DND-41 (cell line): ENCODE measurements around the gene PRKAG2.

ENCODE experiments used
- ATAC-seq: fragments of 200-7000 bp; cut with Tn5 transposase; 3 replicates; pipeline ENCODE4 v1.9.1; 2021; ENCODE audit warnings: low read depth; ENCODE audit not compliant: insufficient read depth
- DNase-seq: peaks from one replicate; pipeline ENCODE4 v3.0.0-alpha.2; 2020
- H2AFZ ChIP-seq: 2 replicates; pipeline ENCODE4 v1.6.0; 2012; ENCODE audit warnings: low read depth, low read length
- H3K27ac ChIP-seq: 2 replicates; pipeline ENCODE4 v1.5.1; 2012; ENCODE audit warnings: low read length, inconsistent platforms
- H3K27me3 ChIP-seq: fragments of 200-600 bp; sonication (generic); 2 replicates; pipeline ENCODE4 v1.6.0; 2012; ENCODE audit warnings: low read length, mild to moderate bottlenecking, inconsistent platforms; ENCODE audit not compliant: insufficient read depth, poor library complexity
- H3K36me3 ChIP-seq: 2 replicates; pipeline ENCODE4 v1.5.1; 2012; ENCODE audit warnings: low read length, inconsistent platforms; ENCODE audit not compliant: insufficient read depth
- H3K4me1 ChIP-seq: 2 replicates; pipeline ENCODE4 v1.5.1; 2012; ENCODE audit warnings: mild to moderate bottlenecking, low read length; ENCODE audit not compliant: insufficient read depth
- H3K4me2 ChIP-seq: 2 replicates; pipeline ENCODE4 v1.6.0; 2012; ENCODE audit warnings: mild to moderate bottlenecking, moderate library complexity, low read length, inconsistent platforms; ENCODE audit not compliant: insufficient read depth
- H3K4me3 ChIP-seq, 2 experiments: fragments of 200-600 bp in 1 of 2; shearing (Covaris generic) in 1 of 2; 2 replicates each; pipeline ENCODE4 v1.5.1; 2012 to 2016; ENCODE audit warnings: inconsistent platforms in 2 of 2, low read length in 2 of 2, mild to moderate bottlenecking in 2 of 2, low read depth in 1 of 2, moderate library complexity in 1 of 2
- H3K79me2 ChIP-seq: 2 replicates; pipeline ENCODE4 v1.6.0; 2012; ENCODE audit warnings: low read length, inconsistent platforms; ENCODE audit not compliant: insufficient read depth
- H3K9ac ChIP-seq: 2 replicates; pipeline ENCODE4 v1.6.0; 2012; ENCODE audit warnings: low read depth, mild to moderate bottlenecking, inconsistent platforms, low read length, moderate library complexity
- H3K9me3 ChIP-seq: 2 replicates; pipeline ENCODE4 v1.5.1; 2012; ENCODE audit warnings: low read length, moderate library complexity, mild to moderate bottlenecking, inconsistent platforms; ENCODE audit not compliant: insufficient read depth, severe bottlenecking
- H4K20me1 ChIP-seq: 2 replicates; pipeline ENCODE4 v1.6.0; 2012; ENCODE audit warnings: low read length; ENCODE audit not compliant: insufficient read depth
- EZH2 ChIP-seq: IDR thresholded peaks from 3 replicates; pipeline ENCODE4 v1.6.1; 2012; ENCODE audit warnings: borderline replicate concordance, low read depth, mild to moderate bottlenecking, moderate library complexity, low read length, inconsistent platforms; ENCODE audit not compliant: severe bottlenecking
- TF ChIP-seq, protein P1 (sequence below): IDR thresholded peaks from 2 replicates; pipeline ENCODE4 v1.5.1; 2012; ENCODE audit warnings: borderline replicate concordance, low read length, moderate library complexity, mild to moderate bottlenecking; ENCODE audit not compliant: poor library complexity, severe bottlenecking; ENCODE audit errors: extremely low read depth

The PRKAG2 gene

DNA sequence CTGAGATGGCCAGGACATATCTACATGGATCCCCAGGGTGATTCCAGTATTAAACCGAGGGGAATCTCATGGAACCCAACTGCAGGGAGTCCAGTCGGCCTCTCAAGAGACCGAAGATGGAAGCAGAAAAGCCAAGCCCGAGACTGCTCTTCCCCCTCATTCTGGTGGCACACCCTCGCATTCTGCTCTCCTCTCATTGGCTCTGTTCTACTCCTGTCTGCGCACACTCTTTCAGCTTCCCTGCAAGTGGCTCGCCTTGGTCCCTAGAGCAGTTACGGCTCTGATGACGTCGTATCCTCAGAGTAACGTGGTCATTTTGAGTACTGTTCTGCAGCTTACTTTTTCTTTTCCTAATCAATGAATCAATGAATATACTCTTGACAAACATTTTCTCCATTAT is 284.6 kb downstream of the PRKAG2 start:
- ATAC-seq (no peak), DNase-seq (no peak)
- H3K27me3 ChIP-seq, result peaks cover 6% of the 10 kb centered on the region
- H3K4me1 ChIP-seq, result no peaks in the 10 kb centered on the region
- TF ChIP-seq EZH2, result no peak
- TF ChIP-seq, protein P1, sequence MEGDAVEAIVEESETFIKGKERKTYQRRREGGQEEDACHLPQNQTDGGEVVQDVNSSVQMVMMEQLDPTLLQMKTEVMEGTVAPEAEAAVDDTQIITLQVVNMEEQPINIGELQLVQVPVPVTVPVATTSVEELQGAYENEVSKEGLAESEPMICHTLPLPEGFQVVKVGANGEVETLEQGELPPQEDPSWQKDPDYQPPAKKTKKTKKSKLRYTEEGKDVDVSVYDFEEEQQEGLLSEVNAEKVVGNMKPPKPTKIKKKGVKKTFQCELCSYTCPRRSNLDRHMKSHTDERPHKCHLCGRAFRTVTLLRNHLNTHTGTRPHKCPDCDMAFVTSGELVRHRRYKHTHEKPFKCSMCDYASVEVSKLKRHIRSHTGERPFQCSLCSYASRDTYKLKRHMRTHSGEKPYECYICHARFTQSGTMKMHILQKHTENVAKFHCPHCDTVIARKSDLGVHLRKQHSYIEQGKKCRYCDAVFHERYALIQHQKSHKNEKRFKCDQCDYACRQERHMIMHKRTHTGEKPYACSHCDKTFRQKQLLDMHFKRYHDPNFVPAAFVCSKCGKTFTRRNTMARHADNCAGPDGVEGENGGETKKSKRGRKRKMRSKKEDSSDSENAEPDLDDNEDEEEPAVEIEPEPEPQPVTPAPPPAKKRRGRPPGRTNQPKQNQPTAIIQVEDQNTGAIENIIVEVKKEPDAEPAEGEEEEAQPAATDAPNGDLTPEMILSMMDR, result no peak
- H3K4me3 ChIP-seq, result no peak overlapping the region
- H2AFZ ChIP-seq, result no peak overlapping the region
- no peak overlapping the region for H3K4me2 ChIP-seq
- no peaks in the 10 kb centered on the region for H3K9me3 ChIP-seq
- no peaks in the 10 kb centered on the region for H3K36me3 ChIP-seq
- H3K79me2 ChIP-seq, result no peaks in the 10 kb centered on the region
- no peak overlapping the region for H3K9ac ChIP-seq
- H3K27ac ChIP-seq, result no peak overlapping the region
- no peaks in the 10 kb centered on the region for H4K20me1 ChIP-seq

DNA sequence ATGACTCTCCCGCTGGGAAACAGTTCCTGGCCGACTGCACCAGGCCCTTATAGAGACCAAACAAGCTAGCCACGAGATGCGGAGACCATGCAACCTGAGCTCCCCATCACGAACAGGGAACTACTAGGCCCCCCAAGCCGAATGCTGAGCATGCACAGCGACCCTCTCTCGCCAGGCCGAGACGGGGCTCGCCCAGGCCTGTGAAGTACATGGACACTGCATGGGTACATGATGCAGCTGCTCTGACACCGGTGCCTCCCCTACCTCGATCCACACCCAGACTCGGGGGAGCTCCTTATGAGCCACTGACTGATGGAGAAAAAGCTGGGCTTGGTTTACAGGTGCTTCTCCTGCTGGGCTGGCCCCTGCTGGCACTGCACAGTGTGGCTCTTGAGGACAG is 285.0 kb downstream of the PRKAG2 start:
- ATAC-seq (no peak), DNase-seq (no peak)
- Histone ChIP-seq H3K27ac (no peak overlapping the region), H3K9ac (no peak overlapping the region), H3K9me3 (no peaks in the 10 kb centered on the region), H4K20me1 (no peaks in the 10 kb centered on the region), H3K4me3 (no peak overlapping the region), H3K4me2 (no peak overlapping the region), H3K79me2 (no peaks in the 10 kb centered on the region), H3K36me3 (no peaks in the 10 kb centered on the region), H3K4me1 (no peaks in the 10 kb centered on the region), H2AFZ (no peak overlapping the region), H3K27me3 (peaks cover 6% of the 10 kb centered on the region)
- no peak for TF ChIP-seq EZH2
- TF ChIP-seq, protein P1, result no peak

DNA sequence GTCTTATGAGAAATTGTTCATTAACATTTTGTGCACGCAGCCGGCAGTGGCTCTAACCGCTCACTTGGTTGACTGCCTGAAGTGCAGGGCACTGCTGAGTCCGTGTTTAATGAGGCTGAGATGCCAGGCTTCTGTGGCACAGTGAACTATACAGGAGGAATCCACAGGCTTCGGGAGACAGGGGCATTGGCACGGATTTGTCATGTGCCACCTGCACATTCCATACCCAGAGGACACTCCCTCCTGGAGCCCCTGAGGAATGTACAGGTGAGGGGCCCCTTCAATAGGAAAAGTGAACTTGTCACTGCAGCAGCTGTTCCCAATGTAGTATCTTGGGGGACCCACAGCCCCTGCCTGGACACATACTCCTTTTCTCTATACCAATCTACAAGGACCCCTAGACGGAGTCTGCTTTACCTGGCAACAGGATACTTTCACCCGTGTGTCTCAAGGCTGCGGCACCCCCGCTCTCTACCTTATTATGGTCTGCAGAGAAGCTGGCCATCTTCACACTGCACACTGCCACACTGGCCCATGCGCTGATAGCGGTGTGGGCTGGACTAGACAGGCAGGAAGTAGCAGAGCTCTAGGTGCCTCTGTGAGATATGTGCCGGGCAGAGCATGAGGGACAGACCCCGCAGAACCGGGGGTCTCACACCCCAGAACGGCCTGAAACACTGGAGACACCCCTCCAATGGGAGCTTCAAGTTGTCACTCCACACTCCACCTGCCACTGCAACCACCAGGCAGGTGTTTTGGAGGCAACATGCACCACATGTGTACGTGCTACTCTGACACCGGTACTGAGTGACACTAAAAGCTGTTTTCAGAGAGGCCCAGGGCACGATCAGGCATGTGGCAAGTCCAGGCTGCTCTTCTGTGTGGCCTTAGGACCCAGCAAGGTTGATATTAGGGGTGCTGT is 285.8 kb downstream of the PRKAG2 start:
- H3K79me2 ChIP-seq, result no peaks in the 10 kb centered on the region
- H3K9me3 ChIP-seq, result no peaks in the 10 kb centered on the region
- TF ChIP-seq EZH2, result no peak
- TF ChIP-seq, protein P1, result no peak
- no peaks in the 10 kb centered on the region for H4K20me1 ChIP-seq
- no peak overlapping the region for H3K4me2 ChIP-seq
- no peak overlapping the region for H3K9ac ChIP-seq
- DNase-seq (no peak), ATAC-seq (no peak)
- H3K36me3 ChIP-seq, result no peaks in the 10 kb centered on the region
- H3K27me3 ChIP-seq, result peaks cover 6% of the 10 kb centered on the region
- H3K27ac ChIP-seq, result no peak overlapping the region
- no peak overlapping the region for H2AFZ ChIP-seq
- no peaks in the 10 kb centered on the region for H3K4me1 ChIP-seq
- no peak overlapping the region for H3K4me3 ChIP-seq
